Activated T-helper 2 cell treated with anti-CD3 and anti-CD28 coated beads, Interferon-gamma antibody, Interleukin-2, Interleukin-4, amounts not matched to agents 10 μg/mL and 5 μg/mL and 100 μg/mL, durations not matched to agents 14 hours and 24 hours and 36 hours (primary cell): ENCODE data around the gene KCTD17. TPM values are rescaled to one million over a fixed set of nuclear protein-coding genes. Genes with fewer than 3 reads are reported as not detected.

Experiments
- DNase-seq: peaks from one replicate; pipeline ENCODE4 v3.0.0; 2021; ENCODE audit warnings: low spot score
- H3K27ac Mint-ChIP-seq: one replicate; pipeline ENCODE4 v1.8.0; 2021; ENCODE audit warnings: mixed read lengths
- H3K27me3 Mint-ChIP-seq: one replicate; pipeline ENCODE4 v1.8.0; 2021; ENCODE audit warnings: low read depth, mixed read lengths
- H3K36me3 Mint-ChIP-seq: one replicate; pipeline ENCODE4 v1.8.0; 2021; ENCODE audit warnings: low read depth, mixed read lengths
- H3K4me1 Mint-ChIP-seq: one replicate; pipeline ENCODE4 v1.8.0; 2021; ENCODE audit warnings: low read depth, mixed read lengths
- H3K4me3 Mint-ChIP-seq: one replicate; pipeline ENCODE4 v1.8.0; 2021; ENCODE audit warnings: low read depth, mild to moderate bottlenecking, moderate library complexity, mixed read lengths
- H3K9me3 Mint-ChIP-seq: one replicate; pipeline ENCODE4 v1.8.0; 2021; ENCODE audit warnings: mixed read lengths
- intact Hi-C: fragments of 100-400 bp; cut with micrococcal nuclease; formaldehyde crosslinking; loops from one replicate; pipeline ENCODE4 v1.15.1; 2023
- total RNA-seq: library from RNA; stranded (reverse); gene quantifications from 2 replicates; pipeline ENCODE4 v1.2.3, GENCODE V29; 2022

Gene KCTD17
- total RNA-seq, 1 donor from 2014 or later: 70.4 TPM

- intact Hi-C loops: no loop called here
- H3K36me3 Mint-ChIP-seq: peaks cover 20% of the 10 kb centered on the region
- no peak overlapping the region for H3K4me3 Mint-ChIP-seq
- H3K4me1 Mint-ChIP-seq: peaks cover 18% of the 10 kb centered on the region
- DNase-seq: no peak
- H3K9me3 Mint-ChIP-seq: no peaks in the 10 kb centered on the region
- H3K27ac Mint-ChIP-seq: no peak overlapping the region
- no peaks in the 10 kb centered on the region for H3K27me3 Mint-ChIP-seq
Measured at GRCh38 chr22:37061611-37062375, 10.3 kb downstream of the KCTD17 start.

- Mint-ChIP-seq H3K27ac (no peak overlapping the region), H3K27me3 (no peaks in the 10 kb centered on the region), H3K9me3 (no peaks in the 10 kb centered on the region), H3K4me1 (peaks cover 18% of the 10 kb centered on the region), H3K4me3 (no peak overlapping the region), H3K36me3 (peaks cover 15% of the 10 kb centered on the region)
- intact Hi-C loops: no loop called here
- no peak for DNase-seq
Measured at GRCh38 chr22:37062376-37062675, 10.8 kb downstream of the KCTD17 start.

- intact Hi-C loops: no loop called here
- Mint-ChIP-seq H3K27ac (no peak overlapping the region), H3K27me3 (no peaks in the 10 kb centered on the region), H3K4me3 (no peak overlapping the region), H3K36me3 (peaks cover 11% of the 10 kb centered on the region), H3K9me3 (no peaks in the 10 kb centered on the region), H3K4me1 (peaks cover 18% of the 10 kb centered on the region)
- no peak for DNase-seq
Measured at GRCh38 chr22:37062702-37063381, 11.3 kb downstream of the KCTD17 start.

- no peak for DNase-seq
Measured at GRCh38 chr22:37063431-37064420, 12.2 kb downstream of the KCTD17 start.

GRCh38 chr22:37064553-37064952, 13.0 kb downstream of the KCTD17 start:
- Mint-ChIP-seq H3K36me3 (peaks cover 10% of the 10 kb centered on the region), H3K9me3 (no peaks in the 10 kb centered on the region), H3K4me1 (peaks cover 18% of the 10 kb centered on the region), H3K27me3 (peaks cover 1% of the 10 kb centered on the region), H3K4me3 (no peak overlapping the region), H3K27ac (no peak overlapping the region)
- no peak for DNase-seq
- intact Hi-C loops: no loop called here

More at GRCh38 chr22:37063431-37064420, 12.2 kb downstream of the KCTD17 start:
- Mint-ChIP-seq H3K27me3 (no peaks in the 10 kb centered on the region), H3K9me3 (no peaks in the 10 kb centered on the region), H3K4me3 (no peak overlapping the region), H3K4me1 (peaks cover 18% of the 10 kb centered on the region), H3K27ac (no peak overlapping the region), H3K36me3 (peaks cover 10% of the 10 kb centered on the region)
- intact Hi-C loops: no loop called here

- intact Hi-C loops: no loop called here
- H3K4me3 Mint-ChIP-seq: no peak overlapping the region
- no peak for DNase-seq
- peaks cover 14% of the 10 kb centered on the region for H3K4me1 Mint-ChIP-seq
- peaks cover 7% of the 10 kb centered on the region for H3K27me3 Mint-ChIP-seq
- H3K36me3 Mint-ChIP-seq: peaks cover 7% of the 10 kb centered on the region
- H3K9me3 Mint-ChIP-seq: no peaks in the 10 kb centered on the region
- no peak overlapping the region for H3K27ac Mint-ChIP-seq
Measured at GRCh38 chr22:37065180-37065579, 13.6 kb downstream of the KCTD17 start.

GRCh38 chr22:37065961-37066360, 14.4 kb downstream of the KCTD17 start:
- Mint-ChIP-seq H3K27ac (no peak overlapping the region), H3K27me3 (peaks cover 7% of the 10 kb centered on the region), H3K9me3 (no peaks in the 10 kb centered on the region), H3K4me1 (peaks cover 8% of the 10 kb centered on the region), H3K4me3 (no peak overlapping the region), H3K36me3 (peaks cover 2% of the 10 kb centered on the region)
- DNase-seq: no peak
- intact Hi-C loops: no loop called here

- no peak overlapping the region for H3K4me3 Mint-ChIP-seq
- H3K9me3 Mint-ChIP-seq: no peaks in the 10 kb centered on the region
- peaks cover 2% of the 10 kb centered on the region for H3K4me1 Mint-ChIP-seq
- intact Hi-C loops: no loop called here
- H3K27ac Mint-ChIP-seq: no peak overlapping the region
- DNase-seq: no peak
- peaks cover 7% of the 10 kb centered on the region for H3K27me3 Mint-ChIP-seq
- no peaks in the 10 kb centered on the region for H3K36me3 Mint-ChIP-seq
Measured at GRCh38 chr22:37067428-37067827, 15.9 kb downstream of the KCTD17 start.

GRCh38 chr22:37068859-37069258, 17.3 kb downstream of the KCTD17 start:
- no peak overlapping the region for H3K27ac Mint-ChIP-seq
- DNase-seq: no peak
- H3K4me3 Mint-ChIP-seq: no peak overlapping the region
- no peaks in the 10 kb centered on the region for H3K36me3 Mint-ChIP-seq
- H3K9me3 Mint-ChIP-seq: no peaks in the 10 kb centered on the region
- peaks cover 7% of the 10 kb centered on the region for H3K27me3 Mint-ChIP-seq
- H3K4me1 Mint-ChIP-seq: no peaks in the 10 kb centered on the region
- intact Hi-C loops: no loop called here

- H3K27ac Mint-ChIP-seq: no peak overlapping the region
- H3K4me3 Mint-ChIP-seq: no peak overlapping the region
- intact Hi-C loops: no loop called here
- no peak for DNase-seq
- H3K27me3 Mint-ChIP-seq: peaks cover 7% of the 10 kb centered on the region
- H3K36me3 Mint-ChIP-seq: no peaks in the 10 kb centered on the region
- no peaks in the 10 kb centered on the region for H3K9me3 Mint-ChIP-seq
- no peaks in the 10 kb centered on the region for H3K4me1 Mint-ChIP-seq
Measured at GRCh38 chr22:37069319-37069718, 17.8 kb downstream of the KCTD17 start.

- H3K36me3 Mint-ChIP-seq: no peaks in the 10 kb centered on the region
- intact Hi-C loops: no loop called here
- no peaks in the 10 kb centered on the region for H3K9me3 Mint-ChIP-seq
- no peak overlapping the region for H3K4me3 Mint-ChIP-seq
- H3K27ac Mint-ChIP-seq: no peak overlapping the region
- DNase-seq: no peak
- H3K27me3 Mint-ChIP-seq: peaks cover 7% of the 10 kb centered on the region
- no peaks in the 10 kb centered on the region for H3K4me1 Mint-ChIP-seq
Measured at GRCh38 chr22:37069719-37070118, 18.2 kb downstream of the KCTD17 start.

GRCh38 chr22:37070334-37070733, 18.8 kb downstream of the KCTD17 start:
- Mint-ChIP-seq H3K4me3 (no peak overlapping the region), H3K27me3 (peaks cover 7% of the 10 kb centered on the region), H3K36me3 (no peaks in the 10 kb centered on the region), H3K27ac (no peak overlapping the region), H3K9me3 (no peaks in the 10 kb centered on the region), H3K4me1 (no peaks in the 10 kb centered on the region)
- intact Hi-C loops: no loop called here
- DNase-seq: no peak
